Adrenal gland (tissue), 12 donors: ENCODE results near the gene TCF12. TPM values are rescaled to one million over a fixed set of nuclear protein-coding genes. Genes with fewer than 3 reads are reported as not detected.

Experiments used
- DNase-seq, 7 donors: peaks; one replicate each; pipeline ENCODE4 v3.0.0-alpha.2; 2019 to 2020
- H3K27ac ChIP-seq, 5 donors: fragments of 200-600 bp; sonication (generic) in 4 of 5; 1 replicate in 3 of 5; 2 replicates in 2 of 5; pipeline versions ENCODE4 v1.5.1 to v1.8.0; 2016 to 2020; ENCODE audit warnings: mild to moderate bottlenecking in 1 of 5
- H3K27me3 ChIP-seq: fragments of 200-600 bp; 2 replicates; pipeline ENCODE4 v1.8.0; 2021
- H3K36me3 ChIP-seq, 2 donors: fragments of 200-600 bp; replicated peaks in 1 of 2; 1 replicate in 1 of 2; 2 replicates in 1 of 2; pipeline versions ENCODE4 v1.5.1 to v1.8.0; 2018 to 2022
- H3K4me1 ChIP-seq, 2 donors: fragments of 200-600 bp; replicated peaks in 1 of 2; 1 replicate in 1 of 2; 2 replicates in 1 of 2; pipeline versions ENCODE4 v1.5.1 to v1.8.0; 2018 to 2021
- H3K4me3 ChIP-seq, 4 donors: fragments of 200-600 bp; sonication (generic) in 3 of 4; one replicate each; pipeline ENCODE4 v1.5.1; 2016 to 2018
- H3K9me3 ChIP-seq, 3 donors: fragments of 200-600 bp; sonication (generic) in 1 of 3; replicated peaks in 1 of 3; 1 replicate in 2 of 3; 2 replicates in 1 of 3; pipeline versions ENCODE4 v1.5.1 to v1.8.0; 2016 to 2021
- CTCF ChIP-seq, 6 experiments: fragments of 450-650 bp in 4 of 6; fragments of 200-600 bp in 2 of 6; sonication (generic) in 1 of 6; IDR thresholded peaks; 1 replicate in 5 of 6; 2 replicates in 1 of 6; pipeline versions ENCODE4 v1.5.1 to v1.8.0; 2016 to 2021; ENCODE audit warnings: antibody characterized with exemption in 6 of 6, mild to moderate bottlenecking in 2 of 6, moderate library complexity in 1 of 6
- POLR2A ChIP-seq, 2 donors: fragments of 450-650 bp; IDR thresholded peaks; one replicate each; pipeline ENCODE4 v1.6.1; 2017; ENCODE audit warnings: antibody characterized with exemption in 2 of 2, mild to moderate bottlenecking in 2 of 2, moderate library complexity in 1 of 2
- WGBS, 4 donors: extraction: QIAGEN DNeasy Blood & Tissue Kit in 2 of 4; methylation state at CpG; one replicate each; pipeline versions ENCODE4 v1.1.5 to v1.1.7; 2013 to 2017; 5-methylcytosine and 5-hydroxymethylcytosine counted together
- intact Hi-C, 2 donors: fragments of 100-400 bp; cut with DNase I; formaldehyde crosslinking; loops; one replicate each; pipeline versions ENCODE4 v1.14.1 to v1.15.0; 2022 to 2023
- polyA plus RNA-seq, 3 donors: library from polyadenylated mRNA; stranded (reverse); fragments of 200-250 nt in 2 of 3; fragments of 350-450 nt in 1 of 3; fragmentation: Illumina TruSeq in 1 of 3; extraction: RNeasy Lipid Tissue Mini Kit (QIAGEN cat#74804) in 1 of 3; gene quantifications; one replicate each; pipeline ENCODE4 v1.2.3, GENCODE V29; 2013 to 2014
- total RNA-seq, 9 donors: library from RNA; depleted of rRNA in 4 of 9; stranded (reverse); fragments of >200 nt in 4 of 9; fragments of 120-200 nt in 1 of 9; fragmentation: NEBNext Ultra II Directional in 1 of 9; extraction: Animal tissue kit (Norgen Biotek cat#: 25700) in 1 of 9; gene quantifications; one replicate each; pipeline versions ENCODE4 v1.1.0 to v1.2.4, GENCODE V29; 2013 to 2023
- donor health status: healthy with polysubstance abuse.
- donor health status: Bipolar disorder and iron deficiency.
- donor health status: DM: yes; HTN: yes; CAD: no.
- donor health status: DM: no; HTN: no; CAD: no.
- donor health status: DM: no; HTN: no; CAD: no.
- donor health status: DM: yes; HTN: yes; CAD: no.

The TCF12 gene
- total and polyA plus RNA-seq, 12 donors = 7.6 to 121 (median 75.6) TPM

- H3K27me3 ChIP-seq = no peaks in the 10 kb centered on the region
- no peaks in the 10 kb centered on the region for H3K36me3 ChIP-seq
- no peak for DNase-seq
- TF ChIP-seq CTCF (IDR thresholded peaks at IDR 0.05) (no peak), POLR2A (IDR thresholded peaks at IDR 0.05) (no peak)
- no peak overlapping the region for H3K27ac ChIP-seq
- H3K4me1 ChIP-seq = no peaks in the 10 kb centered on the region
- H3K4me3 ChIP-seq = no peak overlapping the region
- WGBS, 4 donors = 83 to 90% (median 89%) methylated on average over 5 of the region's 5 CpGs
- no peaks in the 10 kb centered on the region for H3K9me3 ChIP-seq
- intact Hi-C loops = no loop called here
Observed at GRCh38 chr15:57102858-57103257, 184.4 kb downstream of the TCF12 start.

- no peak for TF ChIP-seq CTCF (IDR thresholded peaks at IDR 0.05)
- no peak for TF ChIP-seq POLR2A (IDR thresholded peaks at IDR 0.05)
- Histone ChIP-seq H3K9me3 (no peaks in the 10 kb centered on the region), H3K27ac (no peak overlapping the region), H3K36me3 (no peaks in the 10 kb centered on the region), H3K27me3 (no peaks in the 10 kb centered on the region), H3K4me1 (peaks cover 0 to 6% of the 10 kb centered on the region in 2 donors), H3K4me3 (no peak overlapping the region)
- intact Hi-C loops = no loop called here
- 88 to 98% (median 95%) methylated on average over 2 of the region's 2 CpGs for WGBS, 4 donors
- DNase-seq = no peak
Observed at GRCh38 chr15:57108296-57108695, 189.9 kb downstream of the TCF12 start.

GRCh38 chr15:57109005-57109404 lies 190.6 kb downstream of the TCF12 start:
- Histone ChIP-seq H3K27me3 (no peaks in the 10 kb centered on the region), H3K27ac (no peak overlapping the region), H3K4me3 (no peak overlapping the region), H3K4me1 (peaks cover 0 to 8% of the 10 kb centered on the region in 2 donors), H3K36me3 (no peaks in the 10 kb centered on the region), H3K9me3 (no peaks in the 10 kb centered on the region)
- intact Hi-C loops = no loop called here
- 93 to 97% (median 95%) methylated on average over 2 of the region's 2 CpGs for WGBS, 4 donors
- no peak for DNase-seq
- no peak for TF ChIP-seq CTCF (IDR thresholded peaks at IDR 0.05)
- TF ChIP-seq POLR2A (IDR thresholded peaks at IDR 0.05) = no peak

- H3K27me3 ChIP-seq = no peaks in the 10 kb centered on the region
- TF ChIP-seq CTCF (IDR thresholded peaks at IDR 0.05) (no peak), POLR2A (IDR thresholded peaks at IDR 0.05) (no peak)
- H3K36me3 ChIP-seq = no peaks in the 10 kb centered on the region
- no peak overlapping the region for H3K27ac ChIP-seq
- 93 to 98% (median 97%) methylated on average over 4 of the region's 4 CpGs for WGBS, 4 donors
- H3K4me3 ChIP-seq = no peak overlapping the region
- intact Hi-C loops = no loop called here
- H3K9me3 ChIP-seq = no peaks in the 10 kb centered on the region
- no peak for DNase-seq
- peaks cover 0 to 13% of the 10 kb centered on the region in 2 donors for H3K4me1 ChIP-seq
Observed at GRCh38 chr15:57111002-57111401, 192.6 kb downstream of the TCF12 start.
